Measurements from ENCODE around the gene CCDC197.

GRCh38 chr14:93965287-93965821 is 31.7 kb upstream of the CCDC197 start:
- TF ChIP-seq GATA2 (IDR thresholded peaks at IDR 0.05; ENCODE audit: low read depth, low read length), result no peak
- no peak for TF ChIP-seq GATA3 (IDR thresholded peaks at IDR 0.05; ENCODE audit: low read depth, low read length)
